Stomach (tissue), 4 donors: ENCODE measurements around the gene CDH8.

Experiments used
- CTCF ChIP-seq, 7 experiments: fragments of 450-650 bp in 4 of 7; fragments of 200-600 bp in 3 of 7; sonication (generic) in 3 of 7; IDR thresholded peaks; one replicate each; pipeline ENCODE4 v1.5.1; 2016 to 2019; ENCODE audit warnings: antibody characterized with exemption in 7 of 7, control low read depth in 2 of 7, mild to moderate bottlenecking in 1 of 7
- EP300 ChIP-seq: sonication (generic); formaldehyde crosslinking; IDR thresholded peaks from one replicate; pipeline ENCODE4 v1.6.1; 2017; ENCODE audit warnings: antibody characterized with exemption
- POLR2A ChIP-seq, 4 donors: fragments of 450-650 bp; IDR thresholded peaks; one replicate each; pipeline ENCODE4 v1.6.1; 2016; ENCODE audit warnings: antibody characterized with exemption in 4 of 4, control low read depth in 2 of 4, mild to moderate bottlenecking in 1 of 4, moderate library complexity in 1 of 4
- POLR2AphosphoS5 ChIP-seq, 3 donors: sonication (generic); formaldehyde crosslinking; IDR thresholded peaks; one replicate each; pipeline ENCODE4 v1.6.1; 2016; ENCODE audit warnings: antibody characterized with exemption in 3 of 3

GRCh38 chr16:62018301-62019060 lies 17.8 kb downstream of the CDH8 start:
- no peak for TF ChIP-seq CTCF (IDR thresholded peaks at IDR 0.05)
- TF ChIP-seq POLR2AphosphoS5 (IDR thresholded peaks at IDR 0.05): no peak
- no peak for TF ChIP-seq POLR2A (IDR thresholded peaks at IDR 0.05)
- TF ChIP-seq EP300: no peak
